ENCODE measurements around the gene KRT32. TPM values are rescaled to one million over a fixed set of nuclear protein-coding genes. Genes with fewer than 3 reads are reported as not detected.

The KRT32 gene
- total RNA-seq, 1 experiment from 2014 or later = not detected

GRCh38 chr17:41513168-41513547, 46.0 kb upstream of the KRT32 start:
- ChIA-PET POLR2A (ENCODE audit: low non-redundant PET) (no interaction called here), CTCF (no interaction called here)
- TF ChIP-seq EZH2 (IDR thresholded peaks at IDR 0.05; ENCODE audit: borderline replicate concordance, low read depth, low read length, poor library complexity, severe bottlenecking) = no peak
- no peak for TF ChIP-seq CTCF (conservative IDR thresholded peaks at IDR 0.05; ENCODE audit: low read depth, low read length)
- DNase-seq (ENCODE audit: low spot score) = no peak
- Histone ChIP-seq H3K36me3 (ENCODE audit: insufficient read depth, low read length, poor library complexity, severe bottlenecking) (no peaks in the 10 kb centered on the region), H3K9me3 (ENCODE audit: low read depth, low read length, poor library complexity, severe bottlenecking) (no peaks in the 10 kb centered on the region), H3K4me1 (ENCODE audit: insufficient read depth, low read length, poor library complexity, severe bottlenecking) (no peaks in the 10 kb centered on the region), H3K27me3 (replicated peaks; ENCODE audit: insufficient read depth, low read depth, low read length, poor library complexity) (no peaks in the 10 kb centered on the region), H3K4me3 (ENCODE audit: low read depth, low read length, poor library complexity, severe bottlenecking) (no peak overlapping the region), H3K27ac (ENCODE audit: low read depth, low read length, poor library complexity, severe bottlenecking) (no peak overlapping the region)
- intact Hi-C loops (cut with micrococcal nuclease; ENCODE audit: unreplicated experiment) = no loop called here
- no TSS peak for BruUV-seq (replicated peaks)

- Histone ChIP-seq H3K4me1 (ENCODE audit: insufficient read depth, low read length, poor library complexity, severe bottlenecking) (no peaks in the 10 kb centered on the region), H3K9me3 (ENCODE audit: low read depth, low read length, poor library complexity, severe bottlenecking) (no peaks in the 10 kb centered on the region), H3K4me3 (ENCODE audit: low read depth, low read length, poor library complexity, severe bottlenecking) (no peak overlapping the region), H3K27ac (ENCODE audit: low read depth, low read length, poor library complexity, severe bottlenecking) (no peak overlapping the region), H3K36me3 (ENCODE audit: insufficient read depth, low read length, poor library complexity, severe bottlenecking) (no peaks in the 10 kb centered on the region), H3K27me3 (replicated peaks; ENCODE audit: insufficient read depth, low read depth, low read length, poor library complexity) (no peaks in the 10 kb centered on the region)
- TF ChIP-seq CTCF (conservative IDR thresholded peaks at IDR 0.05; ENCODE audit: low read depth, low read length) = no peak
- no peak for TF ChIP-seq EZH2 (IDR thresholded peaks at IDR 0.05; ENCODE audit: borderline replicate concordance, low read depth, low read length, poor library complexity, severe bottlenecking)
- ChIA-PET CTCF (no interaction called here), POLR2A (ENCODE audit: low non-redundant PET) (interaction anchor here (0.5 kb wide), 1 partner anchor 172 kb away, joined by 3 read pairs; no protein-coding TSS in a partner anchor)
- intact Hi-C loops (cut with micrococcal nuclease; ENCODE audit: unreplicated experiment) = no loop called here
- no peak for DNase-seq (ENCODE audit: low spot score)
- BruUV-seq (replicated peaks) = no TSS peak
Measured at GRCh38 chr17:41512546-41513167, 45.5 kb upstream of the KRT32 start.

DNA sequence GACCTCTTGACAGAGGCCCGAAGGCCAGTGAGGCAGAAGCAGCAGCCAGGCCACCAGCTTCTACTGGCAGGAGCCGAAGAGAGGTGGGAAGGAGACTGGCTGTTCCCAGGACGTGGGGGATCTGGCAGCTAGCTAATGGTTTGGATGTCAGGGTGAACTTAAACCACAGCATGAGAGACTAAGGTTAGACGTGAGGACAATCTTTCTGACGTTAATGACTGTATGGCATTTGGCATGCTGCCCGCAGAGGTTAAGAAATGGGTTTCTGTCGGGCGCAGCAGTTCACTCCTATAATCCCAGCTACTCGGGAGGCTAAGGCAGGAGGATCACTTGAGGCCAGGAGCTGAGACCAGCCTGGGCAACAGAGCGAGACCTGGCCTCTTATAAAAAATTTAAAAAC, 44.5 kb upstream of the KRT32 start:
- Histone ChIP-seq H3K4me1 (ENCODE audit: insufficient read depth, low read length, poor library complexity, severe bottlenecking) (no peaks in the 10 kb centered on the region), H3K27ac (ENCODE audit: low read depth, low read length, poor library complexity, severe bottlenecking) (no peak overlapping the region), H3K27me3 (replicated peaks; ENCODE audit: insufficient read depth, low read depth, low read length, poor library complexity) (no peaks in the 10 kb centered on the region), H3K36me3 (ENCODE audit: insufficient read depth, low read length, poor library complexity, severe bottlenecking) (no peaks in the 10 kb centered on the region), H3K4me3 (ENCODE audit: low read depth, low read length, poor library complexity, severe bottlenecking) (no peak overlapping the region), H3K9me3 (ENCODE audit: low read depth, low read length, poor library complexity, severe bottlenecking) (no peaks in the 10 kb centered on the region)
- no peak for DNase-seq (ENCODE audit: low spot score)
- POLR2A ChIA-PET (ENCODE audit: low non-redundant PET) = no interaction called here
- BruUV-seq (replicated peaks) = no TSS peak
- CTCF ChIA-PET = no interaction called here
- no peak for TF ChIP-seq EZH2 (IDR thresholded peaks at IDR 0.05; ENCODE audit: borderline replicate concordance, low read depth, low read length, poor library complexity, severe bottlenecking)
- no peak for TF ChIP-seq CTCF (conservative IDR thresholded peaks at IDR 0.05; ENCODE audit: low read depth, low read length)
- intact Hi-C loops (cut with micrococcal nuclease; ENCODE audit: unreplicated experiment) = no loop called here
